HG02981 (cell line): ENCODE data around the gene ANO3.

Source experiments
- ATAC-seq: cut with Tn5 transposase; IDR thresholded peaks from one replicate; pipeline ENCODE4 v1.9.1; 2021; ENCODE audit warnings: mild to moderate bottlenecking, moderate library complexity; ENCODE audit not compliant: unreplicated experiment

ANO3 gene

GRCh38 chr11:26483108-26483507 is 151.2 kb downstream of the ANO3 start:
- no peak for ATAC-seq

GRCh38 chr11:26490546-26490945 is 158.6 kb downstream of the ANO3 start:
- no peak for ATAC-seq

GRCh38 chr11:26493616-26494015 is 161.7 kb downstream of the ANO3 start:
- ATAC-seq: no peak

GRCh38 chr11:26507229-26507628 is 175.3 kb downstream of the ANO3 start:
- no peak for ATAC-seq

GRCh38 chr11:26510164-26510563 is 178.2 kb downstream of the ANO3 start:
- ATAC-seq: no peak

- no peak for ATAC-seq
Measured at GRCh38 chr11:26510756-26511155, 178.8 kb downstream of the ANO3 start.

GRCh38 chr11:26512196-26512595 is 180.3 kb downstream of the ANO3 start:
- no peak for ATAC-seq

- ATAC-seq: no peak
Measured at GRCh38 chr11:26519469-26519868, 187.5 kb downstream of the ANO3 start.

- ATAC-seq: no peak
Measured at GRCh38 chr11:26522912-26523610, 191.1 kb downstream of the ANO3 start.

GRCh38 chr11:26527685-26528084 is 195.8 kb downstream of the ANO3 start:
- ATAC-seq: no peak

GRCh38 chr11:26537341-26537740 is 205.4 kb downstream of the ANO3 start:
- no peak for ATAC-seq

- no peak for ATAC-seq
Measured at GRCh38 chr11:26539517-26539916, 207.6 kb downstream of the ANO3 start.

GRCh38 chr11:26541870-26542269 is 209.9 kb downstream of the ANO3 start:
- ATAC-seq: no peak

GRCh38 chr11:26549176-26549575 is 217.2 kb downstream of the ANO3 start:
- no peak for ATAC-seq

GRCh38 chr11:26550022-26550421 is 218.1 kb downstream of the ANO3 start:
- ATAC-seq: no peak

GRCh38 chr11:26551186-26551801 is 219.4 kb downstream of the ANO3 start:
- ATAC-seq: no peak

- no peak for ATAC-seq
Measured at GRCh38 chr11:26553182-26553581, 221.3 kb downstream of the ANO3 start.

GRCh38 chr11:26554455-26554854 is 222.5 kb downstream of the ANO3 start:
- no peak for ATAC-seq

GRCh38 chr11:26556582-26556981 is 224.7 kb downstream of the ANO3 start:
- ATAC-seq: no peak

GRCh38 chr11:26557666-26558065 is 225.7 kb downstream of the ANO3 start:
- ATAC-seq: no peak

GRCh38 chr11:26558190-26558589 is 226.3 kb downstream of the ANO3 start:
- ATAC-seq: no peak

- no peak for ATAC-seq
Measured at GRCh38 chr11:26569646-26570045, 237.7 kb downstream of the ANO3 start.
